Fibroblast of the conjunctiva (primary cell): ENCODE data around the gene CIART.
A peak's percentile ranks its signal among the peaks of the same experiment; 100 is the strongest.
"Not testable (repeated sequence)": the region's sequence is repeated elsewhere in the genome, so short reads cannot be mapped to it uniquely, and the experiment has no call there.

Experiments used
- DNase-seq: peaks from one replicate; pipeline ENCODE4 v3.0.0-alpha.2; 2010; ENCODE audit warnings: low read depth

CIART gene

DNA sequence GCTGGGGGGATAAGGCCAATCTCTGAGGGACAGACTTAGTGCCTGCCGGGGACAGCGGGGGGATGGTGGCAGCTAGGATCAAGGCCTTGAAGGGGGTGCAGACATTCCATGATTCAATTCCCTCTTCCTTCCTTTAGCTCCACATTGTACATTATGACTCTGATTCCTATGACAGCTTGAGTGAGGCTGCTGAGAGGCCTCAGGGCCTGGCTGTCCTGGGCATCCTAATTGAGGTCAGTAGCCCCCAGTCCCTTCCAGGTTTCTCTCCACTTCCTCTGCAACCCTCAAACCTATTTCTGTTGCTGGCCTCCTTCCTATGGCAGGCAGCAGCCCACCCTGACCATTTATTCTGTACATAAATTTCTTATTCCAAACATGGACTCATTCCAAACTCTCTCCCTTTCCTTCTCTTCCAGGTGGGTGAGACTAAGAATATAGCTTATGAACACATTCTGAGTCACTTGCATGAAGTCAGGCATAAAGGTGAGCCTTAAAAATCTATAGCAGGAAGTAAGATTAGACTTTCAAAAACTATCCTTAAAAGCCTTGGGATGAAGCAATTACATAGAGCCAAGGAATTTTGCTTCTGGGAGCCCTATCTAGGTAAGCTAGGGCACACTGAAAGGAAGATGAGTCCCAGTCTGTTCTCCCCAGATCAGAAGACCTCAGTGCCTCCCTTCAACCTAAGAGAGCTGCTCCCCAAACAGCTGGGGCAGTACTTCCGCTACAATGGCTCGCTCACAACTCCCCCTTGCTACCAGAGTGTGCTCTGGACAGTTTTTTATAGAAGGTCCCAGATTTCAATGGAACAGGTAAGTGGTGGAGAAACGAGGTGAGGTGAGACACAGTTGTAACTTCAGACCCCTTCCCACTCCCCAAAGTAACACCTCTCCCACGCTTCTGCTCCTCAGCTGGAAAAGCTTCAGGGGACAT lies 19.7 kb upstream of the CIART start:
- no peak for DNase-seq

DNA sequence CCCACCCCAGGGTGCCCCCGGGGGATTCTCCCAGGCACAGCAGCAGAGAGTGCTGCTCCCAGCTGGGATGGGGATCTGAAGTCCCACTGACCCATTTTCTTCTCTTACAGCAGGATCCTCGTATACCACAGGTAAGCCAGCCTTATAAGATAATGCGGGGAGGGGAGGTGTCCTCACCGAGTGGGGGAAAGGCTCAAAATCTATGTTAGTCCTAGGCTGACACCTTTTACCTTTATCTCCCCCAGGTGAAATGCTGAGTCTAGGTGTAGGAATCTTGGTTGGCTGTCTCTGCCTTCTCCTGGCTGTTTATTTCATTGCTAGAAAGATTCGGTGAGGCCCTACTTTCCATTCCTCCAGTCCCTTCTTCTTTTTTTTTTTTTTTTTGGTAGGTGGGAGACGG lies 18.8 kb upstream of the CIART start:
- no peak for DNase-seq

DNA sequence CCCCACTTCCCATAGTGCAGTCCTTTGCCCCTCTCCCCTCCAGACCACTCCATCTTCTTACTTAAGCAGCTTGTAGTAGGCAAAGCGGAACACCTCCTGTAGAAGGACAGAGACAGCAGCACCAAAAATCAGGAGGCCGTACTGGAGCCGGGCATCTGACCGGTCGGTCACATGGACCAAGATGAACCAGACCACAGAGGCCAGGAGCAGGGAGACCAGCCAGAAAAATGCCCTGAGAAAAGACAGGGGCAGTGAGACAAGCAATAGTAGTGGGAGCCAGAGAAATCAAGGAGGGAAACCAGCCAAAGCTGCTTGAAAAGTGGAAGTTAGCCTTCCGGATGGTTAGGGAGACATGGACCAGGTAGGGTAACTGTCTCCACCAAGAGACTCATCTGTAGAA lies 14.5 kb upstream of the CIART start:
- DNase-seq, result no peak

DNA sequence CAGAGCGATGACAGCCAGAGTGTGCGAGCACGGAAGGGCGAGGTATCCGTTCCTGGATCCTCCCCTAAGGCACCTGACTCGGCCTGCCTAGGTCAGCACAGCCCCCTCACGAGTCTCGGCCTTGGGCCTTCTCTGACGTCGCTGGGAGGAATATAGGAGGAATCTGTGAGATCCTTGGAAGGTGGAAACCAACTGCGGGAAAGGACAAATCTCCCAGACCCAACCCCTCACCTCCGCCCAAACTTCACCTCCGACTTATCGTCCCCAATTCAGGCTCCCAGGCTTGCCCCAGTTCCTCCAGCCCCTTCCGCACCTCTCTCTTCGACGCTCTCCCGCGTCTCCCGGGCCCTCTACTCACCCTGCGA lies 14.0 kb upstream of the CIART start:
- DNase-seq, result no peak

DNA sequence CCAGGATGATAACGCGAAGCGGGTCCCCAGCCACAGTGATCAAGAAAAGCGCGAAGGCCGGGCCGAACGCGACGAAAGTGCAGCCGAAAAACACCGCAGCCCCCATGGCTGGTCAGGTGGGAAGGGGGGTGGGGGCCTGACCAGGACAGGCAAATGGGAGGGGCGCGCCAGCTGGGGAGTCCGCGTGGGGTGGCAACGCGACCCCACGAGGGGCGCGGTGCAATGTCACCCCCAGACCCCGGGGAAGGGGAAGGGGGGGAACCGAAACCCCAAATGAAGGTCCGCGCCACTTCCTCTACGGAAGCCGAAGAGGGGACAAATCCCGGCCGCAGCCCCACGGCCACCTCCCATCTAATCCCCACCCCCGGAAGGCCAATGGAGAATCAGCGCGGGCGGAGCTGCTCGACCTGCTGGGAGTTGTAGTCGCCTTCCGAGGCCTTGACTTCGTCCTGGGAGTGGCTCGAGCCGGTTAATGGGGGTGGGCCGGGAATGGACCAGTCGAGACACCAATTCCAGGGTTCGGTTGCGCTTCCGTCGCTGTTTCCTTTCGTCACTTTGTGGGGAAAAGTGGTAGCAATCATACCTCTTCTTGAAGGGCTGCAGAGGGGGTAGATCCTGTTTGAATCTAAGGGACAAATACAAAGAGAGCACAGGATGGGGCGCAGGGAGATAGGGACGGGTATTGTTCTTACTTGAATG lies 13.5 kb upstream of the CIART start, which contains the start of gene APH1A:
APH1A (minus strand) TSS at position 312 of the 699 bp plus-strand sequence; CDS start at position 106, 206 bp downstream.
- peak; percentile 92 for DNase-seq

DNA sequence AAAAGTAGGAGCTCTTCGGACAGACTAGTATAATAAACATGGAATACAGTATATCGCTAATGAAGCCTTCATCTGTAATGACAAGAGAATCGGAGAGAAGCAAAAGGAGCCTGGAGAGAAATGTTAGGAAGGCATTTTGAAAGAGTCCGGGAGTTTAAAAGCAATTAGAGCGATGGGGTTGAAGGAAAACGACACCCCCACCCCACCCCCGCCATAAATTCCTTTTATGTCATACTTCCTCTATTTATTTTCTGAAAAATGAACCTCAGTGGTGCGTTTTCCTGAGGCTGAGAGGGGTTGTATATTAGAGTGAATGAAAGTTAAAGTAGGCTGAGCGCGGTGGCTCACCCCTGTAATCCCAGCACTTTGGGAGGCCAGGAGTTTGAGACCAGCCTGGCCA lies 12.9 kb upstream of the CIART start:
- no peak for DNase-seq

DNA sequence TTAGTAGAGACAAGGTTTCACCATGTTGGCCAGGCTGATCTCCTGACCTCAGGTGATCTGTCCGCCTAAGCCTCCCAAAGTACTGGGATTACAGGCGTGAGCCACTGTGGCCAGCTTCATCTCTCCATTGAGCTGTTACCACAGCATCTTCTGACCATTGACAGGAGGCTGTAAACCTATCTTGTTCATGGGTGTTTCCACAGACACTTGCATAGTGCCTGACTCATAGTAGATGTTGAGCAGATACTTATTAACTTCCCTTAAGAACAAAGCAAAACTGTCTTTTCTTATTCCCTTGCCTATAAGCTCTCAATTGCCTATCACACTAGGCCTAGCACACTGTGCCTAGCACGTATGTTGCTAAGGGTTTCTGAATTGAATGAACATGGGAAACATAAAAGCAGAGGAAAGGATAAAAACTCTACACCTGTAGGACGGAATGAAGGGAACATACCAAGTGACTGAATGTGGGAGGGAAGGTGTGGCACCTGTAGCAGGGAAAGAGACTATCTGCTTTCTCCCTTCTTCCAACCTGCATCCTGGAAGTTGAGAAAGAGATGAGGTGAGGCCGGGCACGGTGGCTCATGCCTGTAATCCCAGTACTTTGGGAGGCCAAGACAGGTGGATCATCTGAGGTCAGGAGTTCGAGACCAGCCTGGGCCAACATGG lies 10.9 kb upstream of the CIART start:
- DNase-seq, result no peak

DNA sequence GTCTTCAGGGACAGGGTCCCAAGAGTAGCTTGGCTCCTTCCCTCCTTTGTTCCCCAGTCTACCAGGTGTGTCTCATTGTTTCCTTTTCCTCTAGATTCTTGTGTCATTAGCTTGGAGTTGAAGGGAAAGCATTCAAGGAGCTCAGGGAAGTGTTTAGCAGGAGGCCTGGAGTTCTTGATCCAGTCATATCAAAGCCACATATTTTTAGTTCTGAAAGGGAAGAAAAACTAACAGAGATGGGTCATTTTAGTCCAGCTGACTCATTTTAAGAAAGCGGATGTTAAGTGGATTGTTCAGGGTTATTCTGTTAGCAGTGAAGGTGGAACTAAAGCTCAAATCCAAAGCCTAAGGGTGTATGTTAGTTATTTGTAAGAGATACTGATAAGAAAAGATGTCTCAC lies 9.0 kb upstream of the CIART start:
- DNase-seq, result no peak

DNA sequence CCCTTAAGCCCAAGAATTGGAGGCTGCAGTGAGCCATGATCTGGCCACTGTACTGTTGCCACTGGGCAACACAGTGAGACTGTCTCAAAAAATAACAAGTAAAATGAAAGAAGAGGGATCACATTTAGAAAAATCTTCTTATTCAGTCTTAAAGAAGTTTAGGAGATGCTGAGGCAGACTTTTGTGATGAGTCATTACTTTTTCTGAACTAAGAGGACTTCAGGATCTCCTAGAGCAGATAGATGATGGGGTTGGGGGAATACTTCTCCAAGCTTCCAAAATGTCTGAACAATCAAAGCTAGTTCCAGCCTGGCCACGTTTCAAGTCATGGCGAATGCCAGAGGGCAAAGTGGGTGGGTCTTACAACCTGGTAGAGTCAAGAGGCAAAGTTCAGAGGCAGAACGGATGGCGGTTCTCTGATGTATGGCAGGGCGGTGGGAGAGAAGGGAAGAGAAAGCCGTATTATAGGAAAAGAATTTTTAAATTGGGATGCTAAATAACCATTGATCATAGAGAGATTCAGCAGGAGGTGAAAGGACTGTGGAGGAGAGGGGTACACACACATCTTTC lies 2.1 kb upstream of the CIART start:
- no peak for DNase-seq

DNA sequence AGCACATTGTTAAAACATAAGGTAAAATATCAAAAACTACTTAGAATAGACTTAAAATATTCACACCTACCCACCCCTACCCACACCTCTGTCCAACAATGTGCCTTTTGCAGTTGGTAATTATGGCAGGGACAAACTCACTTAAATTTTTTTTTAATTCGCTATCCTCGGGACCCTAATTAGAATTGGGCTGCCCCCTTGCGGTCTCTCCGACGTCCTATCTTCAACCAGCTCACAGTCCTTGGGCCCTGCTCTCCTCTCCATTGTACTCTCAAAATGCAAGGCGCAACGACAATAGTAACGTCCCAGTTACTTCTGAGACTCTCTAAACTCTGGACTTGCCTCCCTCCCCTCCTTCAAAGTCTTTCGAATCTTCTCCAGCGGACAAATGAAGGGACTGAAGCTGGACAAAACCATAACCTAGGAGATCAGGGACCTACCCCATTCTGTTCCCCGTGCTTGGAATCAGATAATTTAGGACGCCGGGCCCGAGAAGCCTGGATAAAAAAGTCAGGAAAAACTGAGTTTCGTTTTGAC lies 1.1 kb upstream of the CIART start:
- DNase-seq, result peak; percentile 51

DNA sequence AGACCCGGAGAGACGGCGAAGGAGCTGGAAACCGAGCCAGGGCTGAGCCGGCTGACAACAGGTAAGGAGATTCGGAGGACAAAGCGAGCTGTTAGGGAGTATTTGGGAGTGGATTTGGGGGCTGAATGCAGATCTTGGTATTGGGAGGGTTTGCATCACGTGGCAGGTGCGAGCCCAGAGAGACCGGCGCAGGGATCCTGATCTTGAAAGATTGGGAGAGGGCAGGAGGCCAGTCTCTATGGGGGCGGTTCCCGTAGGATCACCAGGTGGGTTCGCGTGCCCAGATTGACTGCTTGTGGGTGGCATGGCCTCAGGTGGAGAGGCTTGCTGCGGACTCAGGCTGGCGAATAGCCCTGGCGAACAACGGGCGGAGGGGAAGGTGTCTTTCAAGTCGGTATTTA lies 204 bp downstream of the CIART start:
- DNase-seq, result no peak

DNA sequence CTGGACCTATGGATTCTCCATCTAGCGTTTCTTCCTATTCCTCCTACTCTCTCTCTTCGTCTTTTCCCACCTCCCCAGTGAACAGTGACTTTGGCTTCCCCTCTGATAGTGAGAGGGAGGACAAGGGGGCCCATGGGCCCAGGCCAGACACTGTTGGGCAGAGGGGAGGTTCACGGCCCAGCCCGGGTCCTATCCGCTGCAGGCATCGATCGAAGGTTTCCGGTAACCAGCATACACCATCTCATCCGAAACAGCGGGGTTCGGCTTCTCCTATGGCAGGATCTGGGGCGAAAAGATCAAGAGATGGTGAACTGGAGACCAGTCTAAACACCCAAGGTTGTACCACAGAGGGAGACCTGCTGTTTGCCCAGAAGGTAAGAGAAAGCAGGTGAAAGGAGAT lies 906 bp downstream of the CIART start:
- no peak for DNase-seq

DNA sequence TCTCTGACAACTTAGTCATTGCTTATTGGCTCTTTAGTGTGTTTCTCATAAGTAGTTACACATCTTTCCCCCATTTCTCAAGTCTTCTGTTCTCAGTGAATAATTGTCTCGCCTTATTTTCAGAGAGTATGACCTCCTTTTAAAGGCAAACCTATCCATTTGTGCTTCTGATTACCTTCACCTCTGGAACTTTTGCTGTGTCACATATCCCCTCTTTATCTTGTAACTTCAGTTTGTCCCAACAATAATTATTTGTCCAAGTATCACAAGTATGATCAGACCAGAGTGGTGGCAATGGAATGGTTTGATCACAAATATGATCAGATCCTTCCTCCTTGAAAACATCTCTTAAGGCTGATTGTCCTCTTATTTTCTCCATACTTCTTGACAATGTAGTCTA lies 6.0 kb downstream of the CIART start:
- no peak for DNase-seq

DNA sequence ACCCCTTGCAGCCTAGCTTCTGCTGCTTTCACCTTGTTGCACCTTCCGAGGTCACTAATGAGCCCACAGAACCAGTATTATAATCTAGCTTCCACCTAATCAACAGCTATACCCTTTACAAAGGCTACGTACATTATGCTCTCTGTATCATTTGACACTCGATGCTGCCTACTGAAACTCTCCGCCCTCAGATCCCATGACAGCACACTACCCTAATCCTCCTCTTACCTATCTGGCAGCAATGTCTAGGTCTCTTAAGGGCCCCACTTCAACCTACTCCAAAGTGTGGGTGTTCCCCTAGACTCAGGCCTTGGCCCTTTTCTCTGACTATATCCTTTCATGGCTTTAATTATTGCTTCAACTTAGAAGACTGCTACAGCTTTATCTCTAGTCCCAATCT lies 6.5 kb downstream of the CIART start:
- no peak for DNase-seq

DNA sequence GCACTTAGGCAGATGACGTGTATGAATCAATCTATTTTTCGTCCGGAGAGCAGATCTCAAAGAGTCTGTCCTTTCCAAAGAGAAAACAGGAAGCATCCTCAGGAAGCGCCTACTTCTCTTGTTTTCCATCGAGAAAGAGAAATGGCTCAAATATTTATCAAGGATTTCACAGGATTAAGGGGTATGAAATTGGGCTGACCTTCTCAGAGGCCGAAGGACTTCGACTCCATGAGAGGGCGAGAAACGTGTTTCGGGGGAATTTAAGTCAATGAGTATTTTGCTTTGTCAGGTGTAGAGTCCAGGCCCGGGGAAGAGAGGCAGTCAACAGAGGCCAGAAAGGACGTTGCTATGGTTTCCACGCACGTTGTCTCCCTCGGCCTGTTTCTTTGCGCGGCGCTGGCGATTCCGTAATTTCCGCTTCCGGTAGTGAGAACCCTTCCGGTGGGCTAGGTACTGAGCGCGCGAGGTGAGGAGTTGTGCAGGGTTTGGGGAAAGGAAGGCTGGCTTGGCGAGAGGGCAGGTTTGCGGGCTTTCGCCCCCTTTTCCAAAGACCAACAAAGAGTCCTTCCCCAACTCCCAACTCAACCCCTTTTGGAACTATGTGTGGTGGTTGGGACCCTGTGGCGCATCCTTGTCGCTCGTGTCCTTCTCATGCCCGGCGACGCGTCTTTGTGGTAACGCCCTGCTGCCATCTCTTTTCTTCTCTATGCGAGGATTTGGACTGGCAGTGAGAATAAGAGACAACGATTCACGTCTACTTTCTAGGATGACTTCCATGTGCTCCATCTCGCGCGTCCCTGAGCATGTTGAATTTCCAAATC lies 11.3 kb downstream of the CIART start, which contains the start of gene MRPS21:
MRPS21 (plus strand) TSS at position 429 of the 821 bp plus-strand sequence. CDS start 506 bp downstream, outside the sequence.
- peak; percentile 84 for DNase-seq

DNA sequence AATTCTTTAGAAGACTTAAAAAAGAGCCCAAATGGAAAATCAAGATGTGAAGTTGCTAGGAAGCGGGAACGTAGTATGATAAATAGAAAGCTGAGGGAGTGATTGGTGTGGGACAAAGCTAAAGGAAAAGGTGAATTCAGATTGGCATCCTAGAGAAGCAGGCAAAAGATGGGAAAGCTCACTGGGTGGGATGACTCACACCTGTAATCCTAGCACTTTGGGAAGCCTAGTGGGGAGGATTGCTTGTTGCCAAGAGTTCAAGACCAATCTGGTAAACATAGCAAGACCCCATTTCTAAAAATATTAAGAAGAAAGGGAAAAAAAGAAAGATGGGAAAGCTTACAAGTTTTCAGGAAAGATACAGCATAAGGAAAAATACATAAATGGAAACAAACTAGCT lies 13.1 kb downstream of the CIART start:
- no peak for DNase-seq

DNA sequence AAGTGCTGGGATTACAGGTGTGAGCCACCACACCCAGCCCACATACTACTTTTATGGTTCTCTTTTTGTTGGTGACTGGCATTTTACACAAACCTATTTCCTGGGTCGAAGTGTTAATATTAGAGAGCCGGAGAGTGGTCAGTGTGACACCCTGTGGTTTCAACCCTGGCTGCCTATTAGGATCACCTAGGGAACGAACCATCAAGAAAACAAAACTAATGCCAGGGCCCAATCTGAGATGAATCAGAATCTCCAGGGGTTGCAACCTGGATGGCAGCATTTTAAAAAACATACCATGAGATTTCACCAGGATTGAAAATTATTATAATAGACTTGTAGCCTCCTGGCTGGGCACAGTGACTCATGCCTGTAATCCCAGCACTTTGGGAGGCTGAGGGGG lies 17.4 kb downstream of the CIART start:
- DNase-seq, result no peak

DNA sequence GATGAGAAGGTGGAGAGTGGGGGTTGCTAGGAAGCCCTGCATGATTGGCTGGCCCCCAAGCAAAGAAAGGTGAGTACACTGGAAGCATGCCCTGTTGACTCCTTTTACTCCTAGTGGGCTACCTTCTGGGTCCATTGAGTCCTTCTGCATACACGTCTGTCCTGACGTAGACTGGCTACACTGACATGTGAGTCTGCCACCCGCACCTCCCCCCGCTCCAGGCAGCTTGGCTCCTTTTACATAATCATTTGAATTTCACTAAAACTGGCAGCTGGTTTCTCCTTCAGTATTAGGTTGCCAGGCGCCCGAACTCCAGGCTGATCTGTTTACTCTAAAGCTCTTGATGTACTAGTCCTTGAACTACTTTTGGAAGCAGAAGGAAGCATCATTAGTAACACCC lies 20.0 kb downstream of the CIART start:
- no peak for DNase-seq

DNA sequence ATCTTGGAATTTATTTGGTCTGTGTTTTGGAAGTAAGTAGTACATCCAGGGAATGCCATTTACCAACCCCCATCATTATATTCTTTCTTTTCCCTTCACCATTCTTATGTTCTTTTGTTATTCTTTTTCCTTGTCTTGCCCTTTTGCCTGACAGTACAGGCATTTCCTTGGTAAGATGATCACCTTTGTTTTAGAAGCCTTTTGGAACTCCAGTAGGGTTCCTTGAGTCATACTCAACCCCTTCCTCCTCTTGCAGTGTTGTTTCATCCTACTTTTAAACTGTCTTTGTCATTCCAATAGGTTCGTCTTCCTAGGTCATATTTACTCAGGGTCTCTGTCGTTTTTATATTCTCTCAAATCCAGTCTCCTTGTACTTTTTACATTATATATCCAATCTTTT lies 20.5 kb downstream of the CIART start:
- DNase-seq, result no peak

DNA sequence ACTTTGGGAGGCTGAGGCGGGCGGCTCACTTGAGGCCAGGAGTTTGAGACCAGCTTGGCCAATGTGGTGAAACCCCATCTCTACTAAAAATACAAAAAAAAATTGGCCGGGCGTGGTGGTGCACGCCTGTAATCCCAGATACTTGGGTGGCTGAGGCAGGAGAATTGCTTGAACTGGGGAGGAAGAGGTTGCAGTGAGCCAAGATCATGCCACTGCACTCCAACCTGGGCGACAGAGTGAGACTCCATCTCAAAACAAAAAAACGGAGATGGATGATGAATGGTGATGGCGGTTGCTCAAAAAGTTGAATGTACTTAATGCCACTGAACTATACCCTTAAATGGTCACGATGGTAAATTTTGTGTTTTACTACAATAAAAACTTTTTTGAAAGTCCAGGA lies 26.2 kb downstream of the CIART start:
- not testable (repeated sequence) for DNase-seq
